SJSA1 (cell line): ENCODE data around the gene NACC2. TPM values are rescaled to one million over a fixed set of nuclear protein-coding genes. Genes with fewer than 3 reads are reported as not detected.
A peak's percentile ranks its signal among the peaks of the same experiment; 100 is the strongest.

Source experiments
- DNase-seq, 2 experiments: peaks; one replicate each; pipeline ENCODE4 v3.0.0-alpha.2; 2015 to 2020; ENCODE audit warnings: low spot score in 2 of 2, low read depth in 1 of 2
- H3K27ac ChIP-seq: fragments of 250-450 bp; sonication (Bioruptor Pico); 2 replicates; pipeline ENCODE4 v1.5.1; 2020; ENCODE audit warnings: mild to moderate bottlenecking, moderate library complexity
- H3K27me3 ChIP-seq: fragments of 250-450 bp; sonication (Bioruptor Pico); replicated peaks from 2 replicates; pipeline ENCODE4 v1.5.1; 2020; ENCODE audit warnings: mild to moderate bottlenecking, moderate library complexity
- H3K36me3 ChIP-seq: fragments of 250-450 bp; sonication (Bioruptor Pico); 2 replicates; pipeline ENCODE4 v1.5.1; 2020; ENCODE audit warnings: mild to moderate bottlenecking
- H3K4me1 ChIP-seq: fragments of 250-450 bp; sonication (Bioruptor Pico); replicated peaks from 2 replicates; pipeline ENCODE4 v1.6.1; 2021; ENCODE audit warnings: mild to moderate bottlenecking
- H3K4me3 ChIP-seq: fragments of 250-450 bp; sonication (Bioruptor Pico); 2 replicates; pipeline ENCODE4 v1.5.1; 2020; ENCODE audit warnings: mild to moderate bottlenecking
- H3K9me3 ChIP-seq: fragments of 250-450 bp; sonication (Bioruptor Pico); replicated peaks from 2 replicates; pipeline ENCODE4 v1.5.1; 2020; ENCODE audit warnings: mild to moderate bottlenecking
- total RNA-seq: library from RNA; depleted of rRNA; stranded (reverse); fragments of >200 nt; shearing (Covaris generic); gene quantifications from 2 replicates; pipeline ENCODE4 v1.2.3, GENCODE V29; 2014

Gene NACC2
- total RNA-seq, 1 experiment from 2014 or later: 20.2 TPM

GRCh38 chr9:136060671-136061371, 34.3 kb downstream of the NACC2 start:
- Histone ChIP-seq H3K4me1 (peaks cover 17% of the 10 kb centered on the region), H3K36me3 (no peaks in the 10 kb centered on the region; the same call in 1 of the 2 replicates), H3K9me3 (no peaks in the 10 kb centered on the region), H3K27ac (no peak overlapping the region), H3K27me3 (no peaks in the 10 kb centered on the region), H3K4me3 (no peak overlapping the region)
- DNase-seq: no peak

GRCh38 chr9:136059851-136060670, 35.0 kb downstream of the NACC2 start:
- no peaks in the 10 kb centered on the region for H3K9me3 ChIP-seq
- no peak overlapping the region for H3K4me3 ChIP-seq
- peak in 1 of 2 experiments; percentile 8 for DNase-seq
- no peak overlapping the region for H3K27ac ChIP-seq
- no peaks in the 10 kb centered on the region; the same call in 1 of the 2 replicates for H3K36me3 ChIP-seq
- no peaks in the 10 kb centered on the region for H3K27me3 ChIP-seq
- peaks cover 17% of the 10 kb centered on the region for H3K4me1 ChIP-seq

- Histone ChIP-seq H3K4me3 (no peak overlapping the region), H3K27ac (no peak overlapping the region), H3K27me3 (no peaks in the 10 kb centered on the region), H3K36me3 (no peaks in the 10 kb centered on the region; the same call in 1 of the 2 replicates), H3K4me1 (peaks cover 18% of the 10 kb centered on the region), H3K9me3 (no peaks in the 10 kb centered on the region)
- DNase-seq: no peak
These were observed 35.7 kb downstream of the NACC2 start for GRCh38 chr9:136059321-136059791.

GRCh38 chr9:136058801-136059302, 36.2 kb downstream of the NACC2 start:
- peaks cover 23% of the 10 kb centered on the region for H3K4me1 ChIP-seq

GRCh38 chr9:136058084-136058483, 37.0 kb downstream of the NACC2 start:
- Histone ChIP-seq H3K36me3 (peaks cover 4% of the 10 kb centered on the region; the same call in 1 of the 2 replicates), H3K27me3 (no peaks in the 10 kb centered on the region), H3K27ac (no peak overlapping the region), H3K4me1 (peaks cover 31% of the 10 kb centered on the region), H3K4me3 (no peak overlapping the region), H3K9me3 (no peaks in the 10 kb centered on the region)
- no peak for DNase-seq

More at GRCh38 chr9:136058801-136059302, 36.2 kb downstream of the NACC2 start:
- Histone ChIP-seq H3K36me3 (peaks cover 2% of the 10 kb centered on the region; the same call in 1 of the 2 replicates), H3K27ac (no peak overlapping the region), H3K27me3 (no peaks in the 10 kb centered on the region), H3K4me3 (no peak overlapping the region), H3K9me3 (no peaks in the 10 kb centered on the region)
- no peak for DNase-seq

GRCh38 chr9:136057236-136058081, 37.6 kb downstream of the NACC2 start:
- no peaks in the 10 kb centered on the region for H3K27me3 ChIP-seq
- H3K4me3 ChIP-seq: no peak overlapping the region
- no peak for DNase-seq
- H3K9me3 ChIP-seq: no peaks in the 10 kb centered on the region
- peaks cover 4% of the 10 kb centered on the region; the same call in 1 of the 2 replicates for H3K36me3 ChIP-seq
- peaks cover 37% of the 10 kb centered on the region for H3K4me1 ChIP-seq
- H3K27ac ChIP-seq: no peak overlapping the region

- Histone ChIP-seq H3K9me3 (no peaks in the 10 kb centered on the region), H3K27ac (no peak overlapping the region), H3K4me1 (peaks cover 41% of the 10 kb centered on the region), H3K27me3 (no peaks in the 10 kb centered on the region), H3K36me3 (peaks cover 4% of the 10 kb centered on the region; the same call in 1 of the 2 replicates), H3K4me3 (no peak overlapping the region)
- no peak for DNase-seq
These were observed 38.4 kb downstream of the NACC2 start for GRCh38 chr9:136056546-136057235.

GRCh38 chr9:136055715-136056545, 39.2 kb downstream of the NACC2 start:
- Histone ChIP-seq H3K27me3 (no peaks in the 10 kb centered on the region), H3K4me3 (no peak overlapping the region), H3K9me3 (no peaks in the 10 kb centered on the region), H3K36me3 (peaks cover 4% of the 10 kb centered on the region; the same call in 1 of the 2 replicates), H3K4me1 (peaks cover 49% of the 10 kb centered on the region), H3K27ac (no peak overlapping the region)
- DNase-seq: no peak

- peaks cover 7% of the 10 kb centered on the region for H3K36me3 ChIP-seq
- peaks cover 52% of the 10 kb centered on the region for H3K4me1 ChIP-seq
- H3K27me3 ChIP-seq: no peaks in the 10 kb centered on the region
- DNase-seq: no peak
- H3K27ac ChIP-seq: no peak overlapping the region
- H3K9me3 ChIP-seq: no peaks in the 10 kb centered on the region
- H3K4me3 ChIP-seq: no peak overlapping the region
These were observed 40.0 kb downstream of the NACC2 start for GRCh38 chr9:136054798-136055714.

GRCh38 chr9:136054146-136054545, 40.9 kb downstream of the NACC2 start:
- Histone ChIP-seq H3K4me3 (no peak overlapping the region), H3K27ac (no peak overlapping the region), H3K27me3 (no peaks in the 10 kb centered on the region), H3K4me1 (peaks cover 46% of the 10 kb centered on the region), H3K9me3 (no peaks in the 10 kb centered on the region), H3K36me3 (peaks cover 16% of the 10 kb centered on the region)
- no peak for DNase-seq

- no peaks in the 10 kb centered on the region for H3K27me3 ChIP-seq
- H3K4me3 ChIP-seq: no peak overlapping the region
- no peaks in the 10 kb centered on the region for H3K9me3 ChIP-seq
- peaks cover 46% of the 10 kb centered on the region for H3K4me1 ChIP-seq
- DNase-seq: no peak
- H3K36me3 ChIP-seq: peaks cover 20% of the 10 kb centered on the region
- peak overlapping the region; percentile 84 for H3K27ac ChIP-seq
These were observed 41.3 kb downstream of the NACC2 start for GRCh38 chr9:136053757-136054142.
